SK-N-SH (cell line): ENCODE data around the gene TNFRSF11A.

Experiments
- CTCF ChIP-seq: fragments of 200-600 bp; sonication (generic); IDR thresholded peaks from 2 replicates; pipeline ENCODE4 v1.6.1; 2017; ENCODE audit warnings: antibody characterized with exemption, mild to moderate bottlenecking, moderate library complexity
- GABPA ChIP-seq: IDR thresholded peaks from 2 replicates; pipeline ENCODE4 v1.4.0; 2012; ENCODE audit warnings: low read depth, mild to moderate bottlenecking
- NRF1 ChIP-seq: IDR thresholded peaks from 2 replicates; pipeline ENCODE4 v1.6.1; 2012; ENCODE audit warnings: low read depth, mild to moderate bottlenecking, low read length
- POLR2AphosphoS5 ChIP-seq: IDR thresholded peaks from 2 replicates; pipeline ENCODE4 v1.6.1; 2012; ENCODE audit warnings: low read depth, low read length
- RXRA ChIP-seq: IDR thresholded peaks from 2 replicates; pipeline ENCODE4 v1.4.0; 2012; ENCODE audit warnings: low read depth, mild to moderate bottlenecking, borderline replicate concordance
- USF2 ChIP-seq: fragments of 150-350 bp; IDR thresholded peaks from 2 replicates; pipeline ENCODE4 v1.6.1; 2017; ENCODE audit warnings: antibody characterized with exemption, low read length, low read depth, borderline replicate concordance

GRCh38 chr18:62289047-62289446, 36.1 kb upstream of the TNFRSF11A start:
- TF ChIP-seq CTCF (no peak), GABPA (no peak), USF2 (no peak), POLR2AphosphoS5 (no peak), RXRA (no peak), NRF1 (no peak)
